Activated naive CD4-positive, alpha-beta T cell treated with anti-CD3 and anti-CD28 coated beads, Interleukin-2, amount 50 U/mL, for 72 hours (primary cell): Measurements from ENCODE around the gene TICRR. TPM values are rescaled to one million over a fixed set of nuclear protein-coding genes. Genes with fewer than 3 reads are reported as not detected.

Experiments used
- ATAC-seq, 2 donors: fragments of 150-1000 bp; cut with Tn5 transposase; 2 replicates each; pipeline ENCODE4 v1.10.0; 2021; ENCODE audit warnings: mild to moderate bottlenecking in 2 of 2, moderate library complexity in 2 of 2
- DNase-seq, 2 donors: peaks; one replicate each; pipeline ENCODE4 v3.0.0; 2021 to 2022; ENCODE audit warnings: low spot score in 2 of 2
- H3K27ac Mint-ChIP-seq, 2 donors: one replicate each; pipeline ENCODE4 v1.8.0; 2022; ENCODE audit warnings: mild to moderate bottlenecking in 2 of 2, mixed read lengths in 2 of 2
- H3K36me3 Mint-ChIP-seq, 2 donors: one replicate each; pipeline ENCODE4 v1.8.0; 2022; ENCODE audit warnings: mixed read lengths in 2 of 2
- H3K9me3 Mint-ChIP-seq, 2 donors: one replicate each; pipeline ENCODE4 v1.8.0; 2022; ENCODE audit warnings: mixed read lengths in 2 of 2
- total RNA-seq, 2 donors: library from RNA; stranded (reverse); gene quantifications; one replicate each; pipeline ENCODE4 v1.2.3, GENCODE V29; 2022

Gene TICRR
- total RNA-seq, 2 donors from 2014 or later = 22.8 to 30.8 TPM

- peaks cover 0 to 3% of the 10 kb centered on the region in 2 donors for H3K36me3 Mint-ChIP-seq
- DNase-seq = no peak
Observed at GRCh38 chr15:89640245-89640644, 65.0 kb downstream of the TICRR start.

GRCh38 chr15:89641053-89641452 lies 65.8 kb downstream of the TICRR start:
- no peak for DNase-seq
- Mint-ChIP-seq H3K9me3 (no peaks in the 10 kb centered on the region), H3K27ac (no peak overlapping the region), H3K36me3 (no peaks in the 10 kb centered on the region)
- ATAC-seq = peak in 1 of 2 donors; percentile 24

More at GRCh38 chr15:89640245-89640644, 65.0 kb downstream of the TICRR start:
- peaks cover 0 to 2% of the 10 kb centered on the region in 2 donors for H3K9me3 Mint-ChIP-seq
- ATAC-seq = no peak
- H3K27ac Mint-ChIP-seq = no peak overlapping the region

GRCh38 chr15:89642106-89642505 lies 66.8 kb downstream of the TICRR start:
- ATAC-seq = peak in 1 of 2 donors; percentile 18
- no peaks in the 10 kb centered on the region for H3K36me3 Mint-ChIP-seq

GRCh38 chr15:89645680-89646079 lies 70.4 kb downstream of the TICRR start:
- H3K36me3 Mint-ChIP-seq = no peaks in the 10 kb centered on the region
- H3K27ac Mint-ChIP-seq = no peak overlapping the region
- peak in 1 of 2 donors; percentile 40 for DNase-seq
- ATAC-seq = no peak
- H3K9me3 Mint-ChIP-seq = no peaks in the 10 kb centered on the region

More at GRCh38 chr15:89642106-89642505, 66.8 kb downstream of the TICRR start:
- Mint-ChIP-seq H3K9me3 (no peaks in the 10 kb centered on the region), H3K27ac (no peak overlapping the region)
- no peak for DNase-seq

- H3K36me3 Mint-ChIP-seq = no peaks in the 10 kb centered on the region
- H3K9me3 Mint-ChIP-seq = no peaks in the 10 kb centered on the region
- no peak overlapping the region for H3K27ac Mint-ChIP-seq
- DNase-seq (peak in 1 of 2 donors; percentile 25), ATAC-seq (peak; percentile 12 to 22)
Observed at GRCh38 chr15:89646416-89647141, 71.3 kb downstream of the TICRR start.

GRCh38 chr15:89647191-89647851 lies 72.1 kb downstream of the TICRR start:
- Mint-ChIP-seq H3K9me3 (no peaks in the 10 kb centered on the region), H3K36me3 (no peaks in the 10 kb centered on the region), H3K27ac (no peak overlapping the region)

GRCh38 chr15:89648106-89649012 lies 73.1 kb downstream of the TICRR start:
- H3K27ac Mint-ChIP-seq = no peak overlapping the region
- DNase-seq (peak in 1 of 2 donors; percentile 51), ATAC-seq (no peak)
- no peaks in the 10 kb centered on the region for H3K9me3 Mint-ChIP-seq
- no peaks in the 10 kb centered on the region for H3K36me3 Mint-ChIP-seq

More at GRCh38 chr15:89647191-89647851, 72.1 kb downstream of the TICRR start:
- DNase-seq (peak; percentile 67 to 86), ATAC-seq (peak; percentile 82 to 84)

GRCh38 chr15:89649013-89649625 lies 73.8 kb downstream of the TICRR start:
- peak in 1 of 2 donors; percentile 45 for DNase-seq
- Mint-ChIP-seq H3K9me3 (no peaks in the 10 kb centered on the region), H3K27ac (no peak overlapping the region), H3K36me3 (peaks cover under 1% of the 10 kb centered on the region in 2 donors)
- ATAC-seq = no peak

- Mint-ChIP-seq H3K36me3 (peaks cover 7% of the 10 kb centered on the region in 2 donors), H3K27ac (no peak overlapping the region), H3K9me3 (no peaks in the 10 kb centered on the region)
- no peak for ATAC-seq
- peak in 1 of 2 donors; percentile 51 for DNase-seq
Observed at GRCh38 chr15:89649716-89650115, 74.4 kb downstream of the TICRR start.

GRCh38 chr15:89652131-89652530 lies 76.9 kb downstream of the TICRR start:
- no peak for ATAC-seq
- peaks cover 7 to 12% of the 10 kb centered on the region in 2 donors for H3K36me3 Mint-ChIP-seq

GRCh38 chr15:89652666-89653065 lies 77.4 kb downstream of the TICRR start:
- Mint-ChIP-seq H3K27ac (no peak overlapping the region), H3K36me3 (peaks cover 7 to 12% of the 10 kb centered on the region in 2 donors), H3K9me3 (no peaks in the 10 kb centered on the region)
- ATAC-seq (no peak), DNase-seq (no peak)

More at GRCh38 chr15:89652131-89652530, 76.9 kb downstream of the TICRR start:
- no peak for DNase-seq
- Mint-ChIP-seq H3K9me3 (no peaks in the 10 kb centered on the region), H3K27ac (no peak overlapping the region)

GRCh38 chr15:89653578-89653977 lies 78.3 kb downstream of the TICRR start:
- ATAC-seq (no peak), DNase-seq (no peak)
- Mint-ChIP-seq H3K36me3 (peaks cover 7 to 12% of the 10 kb centered on the region in 2 donors), H3K9me3 (no peaks in the 10 kb centered on the region), H3K27ac (no peak overlapping the region)

- Mint-ChIP-seq H3K27ac (peak overlapping the region in 1 of 2 donors; percentile 51), H3K36me3 (peaks cover 7 to 12% of the 10 kb centered on the region in 2 donors), H3K9me3 (no peaks in the 10 kb centered on the region)
- no peak for ATAC-seq
- DNase-seq = no peak
Observed at GRCh38 chr15:89654301-89654761, 79.1 kb downstream of the TICRR start.

GRCh38 chr15:89654847-89655805 lies 79.9 kb downstream of the TICRR start, which contains the start of gene KIF7:
Gene KIF7, minus strand, starts transcription at chr15:89655467. Its CDS starts 2,537 bp downstream, at chr15:89652930.
- Mint-ChIP-seq H3K9me3 (no peaks in the 10 kb centered on the region), H3K27ac (peak within 1 kb of the TSS; percentile 42 to 51), H3K36me3 (peaks cover 7 to 12% of the 10 kb centered on the region in 2 donors)
- DNase-seq = no peak
- ATAC-seq = peak; percentile 55 to 78
